Epithelial cell of prostate (primary cell): ENCODE measurements around the gene AHNAK2.
A peak's percentile ranks its signal among the peaks of the same experiment; 100 is the strongest.
"Not testable (repeated sequence)": the region's sequence is repeated elsewhere in the genome, so short reads cannot be mapped to it uniquely, and the experiment has no call there.

Experiments
- DNase-seq: peaks from one replicate; pipeline ENCODE4 v3.0.0-alpha.2; 2011; ENCODE audit warnings: low read depth, low spot score
- H3K27ac ChIP-seq: fragments of 450-650 bp; 2 replicates; pipeline ENCODE4 v1.5.1; 2017; ENCODE audit warnings: mild to moderate bottlenecking

Gene AHNAK2

DNA sequence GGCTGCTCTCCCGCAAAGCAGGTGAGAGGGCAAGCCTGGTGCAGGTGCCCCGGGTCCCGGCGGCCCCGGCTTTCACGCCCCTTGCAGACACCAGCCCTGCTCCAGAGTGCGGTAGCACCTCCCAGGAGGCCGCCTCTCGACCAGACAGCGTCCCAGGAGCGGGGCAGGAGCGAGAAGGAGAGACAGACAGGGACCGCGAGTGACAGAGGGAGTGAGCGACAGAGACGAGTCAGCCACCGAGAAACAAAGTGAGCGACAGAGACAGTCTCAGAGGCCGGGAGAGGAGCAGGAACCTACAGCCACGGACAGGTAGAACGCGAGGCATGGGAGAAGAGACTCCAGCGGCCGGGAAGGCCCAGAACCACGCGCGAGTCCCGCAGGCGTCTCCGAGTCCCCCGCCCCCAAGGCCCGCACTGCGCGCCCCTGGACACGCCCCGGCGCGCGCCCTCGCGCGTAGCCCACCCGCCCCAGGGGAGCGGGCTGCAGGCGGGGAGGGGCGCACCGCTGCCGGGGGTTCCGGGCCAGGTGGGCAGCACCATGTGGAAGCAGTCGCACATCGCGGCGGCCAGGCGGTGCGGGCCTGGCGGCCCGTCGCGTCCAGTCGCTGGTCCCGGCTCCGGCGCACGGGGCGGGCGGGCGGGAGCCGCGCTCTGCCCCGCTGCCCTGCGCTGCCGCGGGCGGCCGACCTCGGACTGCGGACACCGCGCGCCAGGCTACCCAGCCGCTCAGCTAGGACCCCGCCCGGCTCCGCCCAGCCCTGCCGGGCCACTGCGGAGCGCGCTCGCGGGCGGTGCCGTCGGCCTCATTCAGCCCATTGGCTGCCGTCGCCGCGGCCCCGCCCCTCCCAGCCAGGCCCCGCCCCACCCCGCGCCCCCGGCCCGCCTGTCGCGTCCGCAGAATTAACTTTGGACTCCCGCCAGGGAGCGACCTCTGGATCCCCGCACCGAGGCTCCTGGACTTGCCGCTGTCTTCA is at the start of gene AHNAK2:
Gene AHNAK2 (minus strand): TSS at position 694 of the 973 bp plus-strand sequence. CDS start 137 bp downstream, at position 557.
- no peak for DNase-seq
- peak within 1 kb of the TSS; percentile 65 for H3K27ac ChIP-seq

DNA sequence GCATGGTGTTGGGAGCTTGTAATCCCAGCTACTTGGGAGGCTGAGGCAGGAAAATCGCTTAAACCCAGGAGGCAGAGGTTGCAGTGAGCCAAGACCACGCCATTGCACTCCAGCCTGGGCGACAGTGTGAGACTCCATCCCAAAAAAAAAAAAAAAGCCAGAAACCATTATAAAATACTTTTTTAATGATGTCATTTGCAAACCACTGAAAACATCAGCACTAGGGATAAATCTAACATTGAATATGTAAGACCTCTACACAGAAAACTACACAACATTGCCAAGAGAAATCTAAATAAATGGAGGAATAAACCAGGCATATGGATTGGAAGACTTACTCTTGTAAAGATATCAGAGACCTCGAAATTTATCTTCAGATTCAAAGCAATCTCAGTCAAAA is 49.5 kb upstream of the AHNAK2 start:
- H3K27ac ChIP-seq, result peak overlapping the region; percentile 99
- DNase-seq, result not testable (repeated sequence)

DNA sequence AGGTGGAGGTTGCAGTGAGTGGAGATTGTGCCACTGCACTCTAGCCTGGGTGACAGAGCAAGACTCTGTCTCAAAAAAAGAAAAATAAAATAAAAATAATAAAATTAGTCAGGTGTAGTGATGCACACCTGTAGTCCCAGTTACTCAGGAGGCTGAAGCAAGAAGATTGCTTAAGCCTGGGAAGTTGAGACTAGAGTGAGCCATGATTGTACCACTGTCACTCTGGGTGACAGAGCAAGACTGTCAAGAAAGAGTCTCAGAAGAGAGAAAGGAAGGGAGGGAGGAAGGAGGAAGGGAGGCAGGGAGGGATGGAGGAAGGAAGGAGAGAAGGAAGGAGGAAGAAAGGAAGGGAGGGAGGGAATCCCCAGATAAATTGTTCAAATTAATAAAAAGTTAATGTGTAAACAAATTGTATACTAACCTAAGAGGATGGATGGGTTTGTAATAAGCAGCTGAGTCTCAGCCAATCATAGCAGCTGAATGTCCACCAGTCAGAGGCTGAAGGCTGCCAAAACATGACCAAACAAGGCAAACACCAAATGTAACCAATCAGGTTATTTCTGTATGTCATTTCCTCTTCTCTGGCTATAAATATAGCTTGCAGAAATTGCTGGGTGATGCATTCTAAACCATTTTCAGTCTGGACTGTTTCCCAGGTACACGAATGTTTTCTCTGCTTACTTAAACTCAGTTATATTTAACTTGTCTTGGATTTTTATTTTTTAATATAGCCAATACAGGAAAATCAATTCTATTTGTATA is 48.8 kb upstream of the AHNAK2 start:
- peak; percentile 72 for DNase-seq

DNA sequence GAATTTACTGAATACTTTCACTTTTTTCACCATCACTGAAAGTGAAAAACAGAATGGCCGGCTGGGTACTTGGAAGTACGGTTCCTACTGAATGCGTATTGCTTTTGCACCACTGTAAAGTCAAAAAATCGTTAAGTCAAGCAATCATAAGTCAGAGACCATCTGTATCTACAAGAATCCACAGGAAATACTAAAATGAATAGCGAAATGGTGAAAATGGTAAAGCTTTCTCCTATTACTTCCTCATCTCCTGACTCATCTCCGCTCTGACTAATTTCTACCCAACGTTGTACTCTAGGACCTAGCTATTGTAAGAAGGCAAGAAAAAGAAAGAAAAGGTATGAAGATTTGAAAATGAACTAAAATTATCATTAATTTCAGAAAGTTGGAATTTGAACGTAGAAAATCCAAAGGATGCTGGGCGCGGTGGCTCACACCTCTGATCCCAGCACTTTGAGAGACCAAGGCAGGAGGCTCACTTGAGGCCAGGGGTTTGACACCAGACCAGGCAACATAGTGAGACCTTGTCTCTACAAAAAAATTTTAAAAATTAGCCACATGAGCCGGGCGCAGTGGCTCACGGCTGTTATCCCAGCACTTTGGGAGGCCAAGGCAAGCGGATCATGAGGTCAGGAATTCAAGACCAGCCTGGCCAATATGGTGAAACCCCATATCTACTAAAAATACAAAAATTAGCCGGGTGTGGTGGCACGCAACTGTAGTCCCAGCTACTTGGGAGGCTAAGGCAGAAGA is 48.0 kb upstream of the AHNAK2 start:
- peak overlapping the region; percentile 99 for H3K27ac ChIP-seq
- no peak for DNase-seq

More for the DNA sequence above, 48.8 kb upstream of the AHNAK2 start:
- H3K27ac ChIP-seq, result peak overlapping the region; percentile 99

DNA sequence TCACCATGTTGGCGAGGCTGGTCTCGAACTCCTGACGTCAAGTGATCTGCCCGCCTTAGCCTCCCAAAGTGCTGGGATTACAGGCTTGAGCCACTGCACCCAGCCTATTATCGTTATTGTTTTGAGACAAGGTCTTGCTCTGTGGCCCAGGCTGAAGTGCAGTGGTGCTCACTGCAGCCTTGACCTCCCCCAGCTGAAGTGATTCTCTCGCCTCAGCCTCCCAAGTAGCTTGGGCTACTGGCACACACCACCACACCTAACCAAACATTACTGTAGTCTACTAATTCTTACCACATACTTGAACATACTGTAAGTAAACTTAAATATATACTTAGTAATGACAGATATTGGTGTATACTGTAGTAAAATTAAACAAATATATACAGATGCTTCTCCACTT is 47.3 kb upstream of the AHNAK2 start:
- DNase-seq, result no peak
- H3K27ac ChIP-seq, result peak overlapping the region; percentile 99

DNA sequence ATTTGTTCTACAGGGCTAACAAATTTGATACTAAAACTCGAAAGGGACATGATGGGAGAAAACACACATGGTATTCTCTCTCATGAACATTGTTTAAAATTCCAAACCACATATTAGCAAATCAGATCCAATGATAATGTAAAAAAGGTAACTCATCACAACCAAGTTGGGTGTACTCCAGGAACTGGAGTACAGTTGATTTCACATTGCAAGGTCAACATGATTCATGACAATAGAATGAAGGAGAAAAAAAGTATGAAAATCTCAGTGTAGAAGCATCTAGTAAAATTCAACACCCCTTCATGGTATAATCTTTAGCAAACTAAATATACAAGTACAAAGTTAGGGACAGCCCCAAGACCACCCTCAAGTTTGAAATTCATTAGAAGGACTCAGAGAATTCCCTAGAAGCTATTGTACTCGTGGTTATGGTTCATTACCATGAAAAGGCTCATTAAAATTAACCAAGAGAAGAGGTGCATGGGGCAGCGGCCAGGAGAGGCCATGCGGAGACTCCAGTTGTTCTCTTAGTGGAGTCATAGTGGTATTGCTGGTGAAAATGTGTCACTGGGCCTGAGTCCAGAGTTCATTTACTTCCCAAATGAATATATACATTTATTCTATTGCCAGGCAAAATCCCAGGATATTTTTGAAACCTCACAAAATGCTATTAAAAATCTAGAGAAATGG is 45.8 kb upstream of the AHNAK2 start:
- DNase-seq, result no peak
- H3K27ac ChIP-seq, result peak overlapping the region; percentile 99

DNA sequence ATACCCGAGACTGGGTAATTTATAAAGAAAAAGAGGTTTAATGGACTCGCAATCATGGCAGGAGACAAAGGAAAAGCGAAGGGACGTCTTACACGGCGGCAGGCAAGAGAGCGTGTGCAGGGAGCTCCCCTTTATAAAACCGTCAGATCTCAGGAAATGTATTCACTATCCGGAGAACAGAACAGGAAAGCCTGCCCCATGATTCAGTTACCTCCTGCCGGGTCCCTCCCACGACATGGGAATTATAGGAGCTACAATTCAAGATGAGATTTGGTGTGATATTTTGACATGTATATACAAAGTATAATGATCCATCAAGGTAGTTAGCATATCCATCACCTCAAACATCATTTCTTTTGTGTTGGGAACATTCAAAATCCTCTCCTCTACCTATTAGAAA is 45.0 kb upstream of the AHNAK2 start:
- DNase-seq, result no peak
- peak overlapping the region; percentile 99 for H3K27ac ChIP-seq

DNA sequence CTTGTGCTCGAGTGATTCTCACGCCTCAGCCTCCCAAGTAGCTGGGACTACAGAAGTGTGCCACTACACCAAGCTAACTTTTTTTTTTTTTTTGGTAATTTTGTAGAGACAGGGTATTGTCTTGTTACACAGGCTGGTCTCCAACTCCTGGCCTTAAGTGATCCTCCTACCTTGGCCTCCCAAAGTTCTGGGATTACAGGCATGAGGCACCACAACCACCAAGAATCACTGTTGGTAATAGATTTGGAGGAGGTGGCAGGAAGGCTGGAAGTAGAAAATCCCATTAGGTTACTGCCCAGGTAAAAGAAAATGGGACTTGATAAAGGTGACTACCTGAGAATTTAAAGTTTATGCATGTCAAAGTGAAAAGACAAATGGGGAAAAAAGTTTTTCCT is 44.1 kb upstream of the AHNAK2 start:
- no peak for DNase-seq
- peak overlapping the region; percentile 99 for H3K27ac ChIP-seq

DNA sequence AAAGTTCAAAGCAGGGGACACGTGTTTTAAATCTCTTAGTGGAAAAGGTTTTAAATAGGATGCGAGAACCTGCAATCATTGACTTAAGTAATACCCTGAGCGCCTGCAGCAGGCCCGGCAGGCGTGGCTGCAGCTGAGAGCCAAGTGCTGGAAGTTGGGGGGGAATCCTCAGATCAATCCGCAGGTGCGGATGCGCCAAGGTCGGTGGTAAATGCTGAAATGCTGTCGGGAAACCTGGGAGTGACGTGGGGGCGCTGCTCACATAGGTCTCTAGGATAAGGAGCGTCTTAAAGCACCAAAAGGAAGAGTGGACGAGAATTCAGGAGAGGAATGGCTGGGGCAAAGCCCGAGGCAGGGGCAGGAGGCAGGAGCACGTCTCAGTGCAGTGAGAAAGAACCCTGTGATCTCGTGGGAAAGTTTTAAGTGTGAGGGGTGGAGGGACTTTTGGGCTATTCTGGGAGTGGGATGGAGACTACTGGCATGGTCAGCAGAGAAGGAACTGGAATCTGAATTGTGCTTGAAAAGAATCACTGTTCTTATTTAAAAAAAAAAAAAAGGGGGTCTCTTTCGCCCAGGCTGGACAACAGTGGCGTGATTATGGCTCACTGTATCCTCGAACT is 43.6 kb upstream of the AHNAK2 start:
- no peak for DNase-seq
- H3K27ac ChIP-seq, result peak overlapping the region; percentile 99

DNA sequence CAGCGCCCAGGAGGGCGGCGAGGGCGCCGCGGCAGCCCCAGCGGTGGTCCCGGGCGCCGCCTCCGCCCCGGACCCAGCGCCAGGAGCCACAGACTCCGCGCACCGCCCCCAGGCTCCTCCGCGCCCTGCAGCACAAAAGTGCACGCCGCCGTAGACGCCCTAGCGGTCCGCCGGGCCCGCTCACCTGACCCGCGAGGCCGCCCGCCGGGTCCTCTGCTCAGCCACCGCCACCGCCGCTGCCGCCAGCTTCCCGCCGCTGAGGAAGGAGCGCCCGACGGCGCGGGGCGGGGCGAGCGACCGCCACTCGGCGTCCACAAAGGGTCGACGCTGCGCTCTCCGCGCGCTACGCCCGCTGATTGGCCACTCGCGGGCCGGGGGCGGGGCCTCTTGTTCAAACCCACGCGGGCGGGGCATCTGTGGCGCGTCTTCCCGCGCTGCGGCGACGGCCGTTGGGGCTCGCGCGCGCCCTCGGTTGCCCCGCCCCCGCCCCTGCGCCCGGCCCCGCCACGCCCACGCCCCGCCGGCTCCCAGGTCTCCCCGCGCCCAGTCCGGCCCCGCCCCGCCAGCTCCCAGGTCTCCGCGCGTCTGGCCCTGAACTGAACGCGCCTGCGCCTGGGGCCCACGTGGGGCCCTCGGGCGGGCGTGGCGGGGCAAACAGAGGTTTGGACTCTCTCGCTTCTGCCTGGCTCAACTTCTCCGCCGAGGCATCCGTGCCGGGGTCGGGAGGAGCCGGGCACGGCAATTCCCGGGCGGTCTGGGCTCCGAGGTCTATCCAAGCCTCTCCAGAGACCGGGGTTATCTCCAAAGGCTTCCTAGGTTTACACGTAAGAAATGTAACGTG is 42.9 kb upstream of the AHNAK2 start, which contains the start of gene CDCA4:
Gene CDCA4 (minus strand): TSS at position 269 of the 841 bp plus-strand sequence. CDS start 9,154 bp downstream, outside the sequence.
- peak within 1 kb of the TSS; percentile 99 for H3K27ac ChIP-seq
- DNase-seq, result peak; percentile 60

DNA sequence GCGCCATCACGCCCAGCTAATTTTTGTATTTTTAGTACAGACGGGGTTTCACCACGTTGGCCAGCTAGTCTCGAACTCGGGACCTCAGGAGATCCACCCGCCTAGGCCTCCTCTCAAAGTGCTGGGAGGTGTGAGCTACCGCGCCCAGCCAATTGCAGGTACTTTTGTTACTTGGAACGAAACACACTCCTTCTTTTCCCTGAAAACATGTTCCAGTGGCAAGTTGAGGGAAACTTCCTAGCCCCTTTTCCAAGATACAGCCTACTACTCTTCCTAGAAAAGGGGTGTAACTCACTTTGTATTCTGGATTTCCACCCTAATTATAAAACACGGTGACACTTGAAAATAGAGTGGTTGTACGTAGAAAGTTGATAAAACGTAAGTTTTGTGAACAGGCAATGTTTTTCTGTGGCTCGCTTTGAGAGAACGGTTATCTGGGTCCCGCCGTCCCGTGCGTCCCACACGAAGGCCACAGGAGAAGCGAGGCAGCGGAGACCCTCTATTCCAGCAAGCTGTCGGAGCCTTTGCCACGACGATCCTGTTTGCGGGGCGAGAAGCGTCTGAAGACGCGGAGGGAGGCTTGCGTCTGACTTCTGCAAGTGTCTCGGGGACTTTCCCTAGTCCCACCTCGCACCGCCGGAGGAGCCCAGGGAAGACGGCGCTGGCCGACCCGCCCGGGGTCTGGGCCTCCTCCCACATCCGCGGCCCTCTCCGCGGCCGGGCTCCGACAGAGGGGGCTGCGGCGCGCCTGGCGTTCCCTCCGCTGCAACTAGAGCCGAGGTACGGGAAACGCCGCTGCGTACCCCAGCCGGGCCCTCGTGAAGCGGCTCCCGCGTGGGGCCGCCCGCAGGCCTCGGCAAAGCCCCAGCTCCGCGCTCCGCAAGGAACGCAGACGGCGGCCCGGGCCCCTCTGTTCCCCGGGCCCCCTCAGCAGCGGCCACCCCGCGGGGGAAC is 42.0 kb upstream of the AHNAK2 start:
- DNase-seq, result no peak
- peak overlapping the region; percentile 99 for H3K27ac ChIP-seq

DNA sequence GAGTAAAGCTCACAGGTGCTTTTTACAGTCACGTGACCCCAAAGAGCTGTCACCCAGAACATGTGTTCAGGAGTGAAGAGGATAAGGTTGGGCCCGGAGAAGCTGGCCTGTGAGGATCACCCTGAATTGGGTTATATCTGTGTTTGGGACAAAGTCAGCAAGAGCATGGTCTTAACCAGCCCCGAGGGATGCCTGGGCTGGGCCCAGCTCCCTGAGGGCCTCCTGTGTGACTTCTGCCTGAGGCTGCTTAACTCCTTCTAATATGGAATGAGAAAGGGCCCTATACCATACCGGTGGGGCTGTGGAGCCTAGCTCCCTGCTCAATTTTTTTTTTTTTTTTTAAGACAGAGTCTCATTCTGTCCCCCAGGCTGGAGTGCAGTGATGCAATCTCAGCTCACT is 40.2 kb upstream of the AHNAK2 start:
- H3K27ac ChIP-seq, result peak overlapping the region; percentile 99

DNA sequence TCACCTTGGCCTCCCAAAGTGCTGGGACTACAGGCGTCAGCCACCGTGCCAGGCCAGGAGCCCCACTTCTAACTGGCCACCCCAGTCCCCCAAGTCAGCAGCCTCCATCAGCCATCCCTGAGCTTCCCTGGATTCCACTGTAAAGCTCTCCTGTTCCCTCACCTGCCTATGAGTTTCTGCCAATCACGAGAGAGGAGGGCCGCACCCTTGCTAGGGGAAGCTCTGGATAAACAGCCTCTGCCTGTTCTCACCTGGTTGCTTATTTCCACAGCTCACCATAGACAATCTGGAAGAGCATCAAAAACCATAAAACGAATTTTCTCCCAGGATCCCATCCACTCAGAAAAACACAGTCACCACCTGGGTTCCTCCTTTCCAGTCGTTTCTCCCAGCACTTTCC is 37.7 kb upstream of the AHNAK2 start:
- H3K27ac ChIP-seq, result peak overlapping the region; percentile 99
- DNase-seq, result no peak

More for the DNA sequence above, 40.2 kb upstream of the AHNAK2 start:
- no peak for DNase-seq

DNA sequence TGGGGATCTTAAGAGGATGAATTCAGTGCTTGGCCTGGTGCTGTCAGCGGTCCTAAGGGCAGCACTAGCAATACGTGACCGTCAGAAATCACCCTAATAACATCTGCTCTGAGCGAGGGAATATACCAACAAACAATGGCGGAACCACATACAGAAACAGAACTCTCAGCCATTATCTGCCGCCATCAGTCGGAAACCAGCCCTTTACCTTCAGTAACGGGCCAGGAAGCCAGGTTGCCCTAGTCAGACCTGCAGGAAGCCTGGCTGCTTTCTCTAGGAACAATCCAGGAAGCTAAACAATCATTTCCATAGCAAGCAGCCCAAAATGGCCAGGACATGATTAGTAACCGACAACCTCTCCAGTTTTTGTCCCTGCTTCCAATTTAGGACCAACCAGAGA is 37.1 kb upstream of the AHNAK2 start:
- peak overlapping the region; percentile 99 for H3K27ac ChIP-seq
- DNase-seq, result no peak

DNA sequence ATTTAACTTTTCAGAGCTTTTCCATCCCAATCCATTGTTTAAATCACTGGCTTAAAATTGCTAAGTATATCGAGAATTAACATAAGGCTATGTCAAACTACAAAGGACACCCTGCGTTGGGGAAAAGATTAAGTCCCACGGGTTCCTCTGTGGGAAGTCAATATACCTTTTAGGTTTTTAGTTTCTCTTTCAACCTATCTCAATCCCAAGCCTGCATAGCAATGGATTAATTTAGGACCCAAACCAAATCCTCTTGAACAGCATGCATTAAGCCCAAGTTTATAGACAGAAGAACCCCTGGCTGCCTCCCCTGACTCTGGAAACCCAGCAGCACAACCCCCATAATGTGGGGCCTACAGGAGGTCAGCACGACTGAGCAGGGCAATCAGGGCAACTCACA is 36.5 kb upstream of the AHNAK2 start:
- no peak overlapping the region for H3K27ac ChIP-seq
- no peak for DNase-seq

DNA sequence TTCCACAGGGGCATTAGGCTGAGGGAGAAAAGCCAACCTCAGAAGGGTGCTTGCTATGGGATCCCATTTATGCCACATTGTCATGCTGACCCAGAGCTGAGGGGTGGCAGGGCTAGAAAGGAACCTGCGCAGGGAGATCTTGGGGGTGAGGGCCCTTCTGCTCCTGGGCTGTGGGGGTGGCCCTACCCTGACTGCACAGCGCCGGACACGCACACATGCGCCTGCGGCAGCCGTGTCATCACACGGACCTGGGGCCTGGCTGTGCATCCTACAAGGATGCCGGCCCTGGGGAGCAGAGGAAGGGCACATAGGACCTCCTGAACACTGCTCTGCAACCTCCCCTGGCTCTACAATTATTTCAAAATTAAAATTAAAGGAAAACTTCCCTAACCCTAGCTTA is 35.9 kb upstream of the AHNAK2 start:
- no peak overlapping the region for H3K27ac ChIP-seq
- no peak for DNase-seq

DNA sequence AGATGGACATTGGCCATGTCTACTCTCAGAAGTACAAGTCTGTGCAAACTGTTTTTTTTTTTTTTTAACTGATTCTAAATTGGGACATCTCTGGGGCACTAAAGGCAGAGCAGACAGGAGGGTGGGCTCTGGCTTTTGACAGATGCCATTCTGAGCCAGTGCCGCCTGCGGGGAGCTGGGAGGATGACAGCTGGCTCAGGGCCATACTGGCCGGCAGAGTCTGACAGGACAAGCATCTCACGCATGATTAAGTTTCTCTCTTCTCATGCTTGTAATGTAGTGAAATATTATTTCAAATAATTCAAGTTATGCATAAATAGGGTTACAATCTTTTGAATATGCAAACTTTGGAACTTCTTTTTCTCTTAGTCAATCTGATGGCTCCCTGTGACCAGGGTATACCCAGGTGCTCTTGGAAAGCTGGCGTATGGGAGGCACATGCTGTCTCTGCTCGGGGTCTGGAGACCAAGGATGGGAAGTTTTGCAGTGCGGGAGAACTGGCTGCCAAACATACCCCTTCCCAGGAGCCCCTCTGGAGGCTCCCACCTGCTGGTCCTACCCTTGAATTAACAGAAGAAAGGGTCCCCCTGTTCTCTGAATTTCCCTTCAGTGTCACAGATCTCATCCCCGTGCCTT is 35.1 kb upstream of the AHNAK2 start:
- H3K27ac ChIP-seq, result no peak overlapping the region
- no peak for DNase-seq
